OCI-M1 (cell line): ENCODE measurements around the gene MAMLD1.

Experiments used
- DNase-seq: peaks from one replicate; lab custom pipeline; 2025; lab: John Stamatoyannopoulos, UW

MAMLD1 gene

DNA sequence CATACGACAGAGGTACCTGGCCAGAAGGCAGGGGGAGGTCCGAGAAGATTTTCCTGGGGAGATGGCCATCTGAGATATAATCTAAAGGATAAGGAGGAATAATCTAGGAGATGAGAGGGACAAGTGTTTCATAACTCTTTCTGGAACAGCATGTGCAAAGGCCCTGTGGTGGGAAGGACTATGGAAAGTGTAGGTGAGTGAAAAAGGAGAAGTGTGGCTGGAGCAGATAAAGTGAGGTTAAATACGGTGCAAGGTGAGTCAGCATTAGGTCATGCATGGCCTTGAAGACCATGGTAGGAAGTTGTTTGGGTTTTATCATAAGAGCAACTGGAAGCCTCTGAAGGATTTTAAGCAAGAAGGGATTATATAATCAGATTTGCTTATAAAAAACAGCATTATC, 170.7 kb downstream of the MAMLD1 start:
- peak; percentile 1 for DNase-seq

DNA sequence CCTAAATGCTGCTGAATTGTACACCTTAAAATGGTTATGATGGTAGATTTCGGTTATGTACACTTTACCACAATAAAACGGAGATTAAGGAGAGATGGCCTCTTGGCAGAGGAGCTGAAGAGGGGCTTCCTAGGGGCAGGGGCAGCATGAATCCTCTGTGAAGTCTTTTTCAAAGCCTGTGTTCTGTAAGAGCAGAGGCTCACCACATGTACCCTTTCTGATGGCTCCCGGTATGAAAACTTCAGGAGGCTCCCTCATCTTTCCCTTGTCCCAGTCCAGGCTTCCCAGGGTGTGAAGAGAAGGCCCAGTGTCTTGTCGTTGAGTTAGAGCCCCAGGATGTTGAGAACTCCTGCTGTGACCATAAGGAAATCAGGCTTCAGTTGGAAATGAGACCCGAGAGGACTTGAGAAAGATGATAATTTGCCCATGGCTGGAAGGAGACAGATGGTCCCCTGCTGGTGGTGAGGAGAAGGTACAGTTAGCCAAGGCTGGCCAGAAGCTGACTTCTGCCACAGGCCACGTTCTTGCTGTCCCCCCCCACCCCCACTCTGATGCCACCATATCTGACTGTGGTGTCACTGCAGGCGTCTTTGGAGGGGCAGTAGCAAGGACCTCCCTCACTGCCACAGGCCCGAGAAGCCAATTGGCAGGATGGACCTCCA, 173.5 kb downstream of the MAMLD1 start:
- DNase-seq: no peak

GRCh38 chrX:150537851-150538250, 174.7 kb downstream of the MAMLD1 start:
- no peak for DNase-seq

- no peak for DNase-seq
These were observed 177.8 kb downstream of the MAMLD1 start for GRCh38 chrX:150540965-150541364.

GRCh38 chrX:150542846-150543229, 179.7 kb downstream of the MAMLD1 start:
- no peak for DNase-seq

DNA sequence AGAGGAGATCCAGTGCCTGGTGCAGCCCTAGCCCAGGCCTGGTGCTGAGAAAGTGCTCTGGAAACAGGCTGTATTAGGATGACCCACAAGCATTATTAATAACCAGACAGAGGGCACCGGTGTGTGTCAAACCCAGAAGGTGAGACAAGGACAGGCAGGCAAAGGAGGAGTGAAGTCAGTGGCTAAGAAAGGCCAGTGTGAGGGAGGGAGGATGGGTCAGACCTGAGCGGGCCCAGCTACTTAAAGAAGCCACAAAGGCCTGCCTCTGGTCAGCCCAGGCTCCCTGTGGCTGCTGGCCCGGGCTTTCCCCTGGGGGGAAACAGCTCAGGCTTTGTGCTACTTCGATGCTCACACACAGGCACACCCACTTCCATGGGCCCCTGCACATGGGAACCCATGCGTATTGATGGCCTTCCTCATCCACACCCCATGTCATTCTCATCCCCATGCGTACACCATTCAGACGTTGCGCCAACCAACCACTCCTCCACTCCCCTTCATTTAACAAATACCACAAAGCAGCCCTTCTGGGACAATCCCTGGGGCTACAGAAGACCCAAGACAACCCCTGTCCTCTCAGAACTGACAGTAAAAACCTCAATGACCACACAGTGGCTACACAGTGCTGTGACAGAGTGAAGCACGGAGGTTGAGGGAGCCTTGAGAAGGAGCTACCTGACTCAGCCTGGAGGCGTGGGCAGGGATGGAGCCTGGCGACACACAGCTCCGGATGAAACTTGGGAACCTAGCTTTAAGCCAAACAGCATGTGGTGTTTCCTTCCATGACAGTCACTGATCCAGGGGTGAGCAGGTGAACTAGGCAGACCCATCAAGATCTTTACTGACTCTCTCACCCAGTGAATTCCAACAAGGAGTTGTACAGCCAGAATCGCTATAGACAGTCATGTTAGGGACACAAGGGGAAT, 180.4 kb downstream of the MAMLD1 start:
- no peak for DNase-seq

DNA sequence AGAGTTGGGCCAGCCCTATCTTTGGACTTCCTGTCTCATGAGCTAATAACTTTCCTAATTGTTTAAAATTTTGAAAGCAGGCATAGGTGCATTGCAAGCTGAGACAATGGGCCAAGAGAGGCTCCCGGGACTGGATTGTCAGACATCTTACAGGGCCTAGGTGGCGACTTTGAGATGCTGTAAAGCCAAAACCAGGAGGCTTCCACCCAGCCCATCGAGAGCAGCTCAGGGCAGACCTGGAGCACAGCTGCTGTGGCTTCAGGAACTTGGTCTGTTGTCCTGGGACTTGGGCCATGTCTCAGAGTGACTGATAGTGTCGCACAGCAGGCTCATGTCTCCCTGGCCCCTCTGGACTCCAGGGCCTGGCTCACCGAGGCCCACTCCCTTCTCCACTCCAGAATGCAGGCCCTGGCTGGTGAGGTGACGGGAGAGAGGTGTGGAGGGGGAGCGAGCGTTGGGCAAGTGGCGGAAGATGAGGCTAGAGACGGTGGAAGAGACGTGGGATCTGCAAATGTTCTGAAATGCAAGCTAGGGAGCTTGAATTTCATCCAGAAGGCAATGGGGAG, 181.2 kb downstream of the MAMLD1 start:
- peak; percentile 34 for DNase-seq

DNA sequence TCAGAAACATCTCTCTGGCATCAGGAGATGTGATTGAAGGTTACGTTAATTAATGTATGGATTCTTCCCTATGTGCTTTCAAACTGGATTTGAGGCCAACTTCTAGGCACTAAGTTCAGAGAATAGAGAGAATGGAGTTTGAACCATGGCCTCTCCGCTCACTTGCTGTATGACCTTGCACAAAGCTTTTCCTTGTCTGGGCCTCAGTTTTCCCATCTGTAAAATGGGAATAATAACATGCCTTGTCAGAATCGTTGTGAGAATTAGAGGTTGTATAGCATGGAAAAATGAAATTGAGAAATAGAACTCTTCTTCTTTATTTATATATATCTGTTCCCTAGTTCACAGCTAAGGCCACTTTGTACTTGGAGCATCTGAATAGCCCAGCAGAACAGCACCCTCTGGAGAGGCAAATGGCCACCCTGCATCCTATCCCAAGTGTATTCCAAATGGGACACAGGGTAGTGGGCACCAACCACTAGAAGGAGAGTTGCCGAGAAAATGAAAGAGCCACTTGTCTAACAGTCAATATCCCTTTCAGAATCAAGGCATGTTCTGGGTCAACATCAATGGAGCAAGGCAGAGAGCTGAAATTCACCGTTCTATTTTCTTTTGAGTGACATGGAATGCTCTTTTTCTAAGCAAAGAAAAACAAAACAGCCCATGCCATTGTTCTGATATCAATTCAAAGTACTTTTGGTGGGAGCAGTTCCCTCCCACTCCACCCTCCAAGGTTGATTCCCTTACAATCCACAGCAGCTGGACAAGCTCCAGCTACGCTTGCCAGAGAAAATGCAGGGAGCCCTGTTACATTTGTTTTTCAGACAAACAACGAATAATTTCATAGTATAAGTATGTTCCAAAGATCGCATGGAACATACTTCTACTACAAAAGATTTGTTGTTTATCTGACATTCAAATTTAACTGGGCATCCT, 182.0 kb downstream of the MAMLD1 start:
- no peak for DNase-seq

DNA sequence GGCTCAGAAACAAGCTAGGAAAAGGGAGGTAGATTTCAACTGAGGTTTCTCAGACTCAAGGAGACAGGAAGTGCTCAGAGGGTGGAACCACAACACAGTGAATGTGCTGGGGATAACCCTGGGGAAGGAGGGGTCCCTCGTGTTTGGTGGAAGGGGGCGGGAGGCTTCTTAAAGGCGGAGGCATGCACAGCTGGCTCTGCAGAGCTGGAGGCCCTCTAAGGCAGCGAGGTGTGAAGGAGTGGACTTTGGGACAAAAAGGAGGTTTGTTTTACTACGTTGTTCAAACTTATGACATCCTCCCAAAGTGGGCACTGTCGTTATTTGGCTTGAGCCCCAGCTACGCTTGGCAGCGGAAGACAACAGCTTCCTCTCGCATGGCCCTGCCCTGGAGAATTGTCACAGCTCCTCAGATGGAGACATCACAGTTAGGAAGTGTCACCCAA, 183.6 kb downstream of the MAMLD1 start:
- no peak for DNase-seq

DNA sequence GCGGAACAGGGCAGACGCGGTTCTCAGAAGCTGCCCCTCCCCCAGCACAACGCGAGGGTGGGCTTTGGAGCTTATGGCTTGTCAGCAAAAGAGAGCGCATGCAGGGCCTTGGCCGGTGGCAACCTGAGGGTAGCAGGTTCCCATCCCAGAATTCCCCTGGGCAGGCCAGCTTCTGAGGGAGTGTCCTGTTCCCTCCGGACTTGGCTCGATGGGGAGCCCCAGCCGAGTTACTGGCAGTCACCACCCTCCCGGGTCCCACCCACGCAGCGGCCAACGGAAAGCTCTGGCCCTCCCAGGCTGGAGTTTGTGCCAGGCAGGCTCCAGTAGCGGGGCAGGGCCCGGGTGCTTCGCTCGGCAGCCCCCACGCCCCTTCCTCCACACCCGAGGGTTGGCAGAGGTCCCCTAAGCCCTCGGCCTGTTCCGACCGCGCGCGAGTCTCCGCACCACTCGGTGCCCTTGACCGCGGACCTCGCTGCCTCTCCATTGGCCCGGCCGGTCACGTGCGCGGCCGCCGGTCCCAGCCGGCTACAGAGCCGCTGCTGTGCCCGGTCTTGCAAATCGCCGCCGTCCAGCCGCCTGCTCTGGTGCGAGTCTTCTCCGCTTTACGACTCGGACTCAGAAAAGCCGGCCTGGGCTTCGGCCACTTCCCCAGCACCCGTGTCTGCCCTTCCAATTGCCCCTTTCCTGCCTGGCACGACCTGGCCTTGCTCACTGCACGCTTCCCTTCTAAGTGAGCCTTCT, 184.4 kb downstream of the MAMLD1 start:
- no peak for DNase-seq

DNA sequence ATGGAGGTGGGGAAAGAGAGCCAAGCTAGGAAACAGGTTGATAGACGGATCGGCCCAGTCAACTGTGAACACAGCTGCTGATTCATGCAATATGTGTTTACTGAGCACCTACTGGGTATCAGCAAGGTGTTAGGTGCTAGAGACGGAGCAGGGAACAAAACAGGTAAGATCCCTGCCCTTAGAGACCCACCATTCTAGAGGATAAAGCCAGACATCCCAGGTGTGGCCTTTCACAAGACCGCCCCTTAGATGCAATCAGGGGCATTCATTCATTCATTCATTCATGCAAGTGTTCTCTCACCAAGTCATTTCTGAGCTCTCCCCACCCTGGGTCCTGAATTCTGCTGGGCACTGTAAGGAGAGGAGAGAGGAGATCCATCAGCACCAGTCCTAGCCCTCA, 185.1 kb downstream of the MAMLD1 start:
- no peak for DNase-seq

DNA sequence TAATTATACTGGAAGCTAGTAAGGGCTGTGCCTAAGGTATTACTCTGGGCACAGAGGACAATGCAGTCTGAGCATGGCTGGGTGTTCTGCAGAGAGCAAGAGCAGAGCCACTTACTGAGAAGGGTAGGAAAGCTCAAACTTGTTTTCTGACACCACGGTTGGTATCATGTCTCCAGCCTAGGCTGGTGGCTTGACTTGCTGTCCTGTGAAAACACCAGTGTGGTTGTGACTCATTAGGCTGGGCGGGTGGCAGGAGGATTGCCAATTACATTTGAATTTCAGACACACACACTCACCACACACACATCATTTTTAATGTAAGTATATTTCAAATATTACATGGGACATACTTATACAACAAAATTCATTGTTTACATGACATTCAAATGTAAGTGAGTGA, 185.6 kb downstream of the MAMLD1 start:
- no peak for DNase-seq

DNA sequence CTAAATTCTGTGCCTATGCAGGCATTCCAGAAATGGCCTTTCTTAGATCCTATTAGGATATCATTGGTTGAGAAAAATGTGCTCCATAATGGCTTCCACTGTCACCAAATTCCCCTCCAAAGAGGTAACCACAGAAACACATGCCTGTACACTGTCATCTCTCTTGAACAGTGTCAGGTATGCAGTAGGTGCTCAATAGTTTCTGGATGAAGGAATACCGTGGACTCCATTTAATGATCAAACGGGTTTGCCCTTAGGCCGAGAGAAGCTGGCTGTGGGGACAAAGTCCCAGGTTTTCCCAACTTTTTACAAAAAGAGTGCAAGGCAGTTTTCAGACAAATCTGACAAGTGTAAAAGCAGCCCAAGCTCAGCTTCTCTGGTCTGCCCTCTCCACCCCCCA, 188.8 kb downstream of the MAMLD1 start:
- DNase-seq: no peak

DNA sequence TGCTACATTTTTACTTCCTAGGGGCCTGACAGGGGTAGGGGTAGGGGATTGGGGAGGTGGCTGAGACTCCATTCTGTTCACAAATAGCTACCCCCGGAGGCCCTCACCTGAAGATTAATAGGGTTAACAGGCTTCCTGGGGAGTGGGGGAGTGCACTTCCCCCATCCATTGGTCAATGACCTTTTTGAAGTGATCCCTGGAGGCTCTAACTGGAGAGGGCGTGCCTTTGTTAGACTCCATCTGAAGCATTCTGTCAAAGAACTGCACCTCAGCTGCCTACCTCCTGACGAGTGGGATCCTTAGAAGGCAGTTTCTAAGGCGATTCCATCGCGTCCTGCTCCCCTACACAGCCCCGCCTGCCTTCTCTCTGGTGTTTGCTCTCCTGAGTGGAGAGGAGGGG, 195.3 kb downstream of the MAMLD1 start:
- DNase-seq: no peak
